WTC11 (cell line): ENCODE measurements around the gene MKS1. TPM values are rescaled to one million over a fixed set of nuclear protein-coding genes. Genes with fewer than 3 reads are reported as not detected.

Experiments used
- ATAC-seq: fragments of 200-7000 bp; cut with Tn5 transposase; 2 replicates; pipeline ENCODE4 v1.10.0; 2021; ENCODE audit warnings: mild to moderate bottlenecking, moderate library complexity
- CTCF ChIA-PET: fragments of 300-600 bp; sonication (Branson Sonifier 250); formaldehyde crosslinking; loops from one replicate; lab custom pipeline; 2021; ENCODE audit warnings: antibody characterized with exemption; lab: Charles Lee
- POLR2A ChIA-PET: fragments of 350-600 bp; sonication (Branson Sonifier 250); formaldehyde crosslinking; loops from one replicate; lab custom pipeline; 2021; ENCODE audit warnings: antibody characterized with exemption; lab: Charles Lee
- DNase-seq: peaks from one replicate; pipeline ENCODE4 v3.0.0; 2021; ENCODE audit warnings: low spot score
- H3K27ac Mint-ChIP-seq: 2 replicates; pipeline ENCODE4 v1.8.0; 2021; ENCODE audit warnings: mixed read lengths
- H3K27me3 Mint-ChIP-seq: 2 replicates; pipeline ENCODE4 v1.8.0; 2021; ENCODE audit warnings: low read depth, mild to moderate bottlenecking, moderate library complexity, mixed read lengths
- H3K36me3 Mint-ChIP-seq: 2 replicates; pipeline ENCODE4 v1.8.0; 2021; ENCODE audit warnings: mixed read lengths
- H3K4me1 Mint-ChIP-seq: 2 replicates; pipeline ENCODE4 v1.8.0; 2022; ENCODE audit warnings: mixed read lengths
- H3K4me3 Mint-ChIP-seq: 2 replicates; pipeline ENCODE4 v1.8.0; 2021; ENCODE audit warnings: mild to moderate bottlenecking, moderate library complexity, mixed read lengths
- H3K9me3 Mint-ChIP-seq: 2 replicates; pipeline ENCODE4 v1.8.0; 2021; ENCODE audit warnings: mixed read lengths
- CTCF ChIP-seq: fragments of 200-600 bp; IDR thresholded peaks from 2 replicates; pipeline ENCODE4 v1.8.0; 2022; ENCODE audit warnings: antibody characterized with exemption
- E2F1 ChIP-seq: sonication (generic); formaldehyde crosslinking; IDR thresholded peaks from 2 replicates; pipeline ENCODE4 v1.8.0; 2022; ENCODE audit warnings: mild to moderate bottlenecking, missing genetic modification reagents
- ERG ChIP-seq: fragments of 250-450 bp; sonication (Bioruptor Pico); IDR thresholded peaks from 2 replicates; pipeline ENCODE4 v1.8.0; 2021; ENCODE audit warnings: mild to moderate bottlenecking
- ETV6 ChIP-seq: sonication (generic); formaldehyde crosslinking; IDR thresholded peaks from 2 replicates; pipeline ENCODE4 v1.8.1; 2022; ENCODE audit warnings: mild to moderate bottlenecking, missing genetic modification reagents
- GTF2I ChIP-seq: fragments of 250-450 bp; sonication (Bioruptor Pico); conservative IDR thresholded peaks from 2 replicates; pipeline ENCODE4 v1.4.0; 2021; ENCODE audit warnings: mild to moderate bottlenecking
- MYBL2 ChIP-seq: sonication (generic); formaldehyde crosslinking; IDR thresholded peaks from 2 replicates; pipeline ENCODE4 v1.8.1; 2023; ENCODE audit warnings: mild to moderate bottlenecking, moderate library complexity, missing genetic modification reagents
- NR1H2 ChIP-seq: sonication (generic); formaldehyde crosslinking; IDR thresholded peaks from 2 replicates; pipeline ENCODE4 v1.9.0; 2021; ENCODE audit warnings: mild to moderate bottlenecking, moderate library complexity, missing genetic modification reagents
- SMAD4 ChIP-seq: sonication (generic); formaldehyde crosslinking; IDR thresholded peaks from 2 replicates; pipeline ENCODE4 v1.8.0; 2022; ENCODE audit warnings: mild to moderate bottlenecking, missing genetic modification reagents
- TEAD1 ChIP-seq: sonication (generic); formaldehyde crosslinking; IDR thresholded peaks from 2 replicates; pipeline ENCODE4 v1.8.0; 2022; ENCODE audit warnings: mild to moderate bottlenecking, missing genetic modification reagents
- TP53 ChIP-seq: sonication (generic); formaldehyde crosslinking; IDR thresholded peaks from 2 replicates; pipeline ENCODE4 v1.8.1; 2023; ENCODE audit warnings: mild to moderate bottlenecking, missing genetic modification reagents
- USF1 ChIP-seq: sonication (generic); formaldehyde crosslinking; IDR thresholded peaks from 2 replicates; pipeline ENCODE4 v1.8.0; 2022; ENCODE audit warnings: mild to moderate bottlenecking, missing genetic modification reagents
- ZNF219 ChIP-seq: sonication (generic); formaldehyde crosslinking; IDR thresholded peaks from 2 replicates; pipeline ENCODE4 v1.8.0; 2023; ENCODE audit warnings: missing genetic modification reagents, mild to moderate bottlenecking, borderline replicate concordance
- ZNF396 ChIP-seq: fragments of 250-450 bp; sonication (Bioruptor Pico); IDR thresholded peaks from 2 replicates; pipeline ENCODE4 v1.8.0; 2021; ENCODE audit warnings: mild to moderate bottlenecking, moderate library complexity, borderline replicate concordance
- ZNF512 ChIP-seq: sonication (generic); formaldehyde crosslinking; IDR thresholded peaks from 2 replicates; pipeline ENCODE4 v1.8.1; 2022; ENCODE audit warnings: missing genetic modification reagents, borderline replicate concordance
- total RNA-seq: library from RNA; stranded (reverse); gene quantifications from 3 replicates; pipeline ENCODE4 v1.2.3, GENCODE V29; 2021
- TF ChIP-seq, protein P1 (sequence below): sonication (generic); formaldehyde crosslinking; IDR thresholded peaks from 2 replicates; pipeline ENCODE4 v1.8.0; 2023; ENCODE audit warnings: missing genetic modification reagents
- TF ChIP-seq, protein P2 (sequence below): fragments of 250-450 bp; sonication (Bioruptor Pico); conservative IDR thresholded peaks from 2 replicates; pipeline ENCODE4 v1.9.0; 2021; ENCODE audit warnings: mild to moderate bottlenecking
- TF ChIP-seq, protein P3 (sequence below): sonication (generic); formaldehyde crosslinking; IDR thresholded peaks from 2 replicates; pipeline ENCODE4 v1.8.1; 2023; ENCODE audit warnings: mild to moderate bottlenecking, missing genetic modification reagents, moderate library complexity
- TF ChIP-seq, protein P4 (sequence below): sonication (generic); formaldehyde crosslinking; IDR thresholded peaks from 2 replicates; pipeline ENCODE4 v1.8.1; 2023; ENCODE audit warnings: mild to moderate bottlenecking, missing genetic modification reagents, moderate library complexity

The MKS1 gene
- total RNA-seq, 1 experiment from 2014 or later, result 24.2 TPM

DNA sequence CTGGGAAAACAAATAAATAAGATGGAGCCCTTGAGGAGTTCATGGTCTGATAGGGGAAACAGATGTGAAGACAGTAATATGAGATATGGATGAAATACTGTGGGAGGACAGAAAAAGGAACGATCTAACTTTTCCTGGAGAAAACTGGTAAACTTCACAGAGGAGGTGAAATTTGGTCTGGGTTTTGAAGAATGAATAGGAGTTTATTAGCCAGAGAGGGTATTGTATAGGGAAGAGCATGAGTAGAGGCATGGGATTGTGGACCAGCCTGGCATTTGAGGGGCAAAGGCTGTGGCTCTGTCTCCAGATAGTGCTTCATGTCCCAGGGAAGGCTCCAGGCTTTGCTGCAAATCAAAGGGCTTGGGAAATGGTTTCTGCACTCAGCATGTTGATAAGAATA, 20.9 kb upstream of the MKS1 start:
- no peaks in the 10 kb centered on the region for H3K4me1 Mint-ChIP-seq
- DNase-seq, result no peak
- CTCF ChIA-PET, result no interaction called here
- no peak overlapping the region for H3K4me3 Mint-ChIP-seq
- H3K9me3 Mint-ChIP-seq, result no peaks in the 10 kb centered on the region
- ATAC-seq, result no peak
- peaks cover 87% of the 10 kb centered on the region for H3K27me3 Mint-ChIP-seq
- H3K27ac Mint-ChIP-seq, result no peak overlapping the region
- POLR2A ChIA-PET, result no interaction called here
- no peak for TF ChIP-seq CTCF
- no peak for TF ChIP-seq TP53 (CRISPR knock-in tag)
- TF ChIP-seq, protein P1, sequence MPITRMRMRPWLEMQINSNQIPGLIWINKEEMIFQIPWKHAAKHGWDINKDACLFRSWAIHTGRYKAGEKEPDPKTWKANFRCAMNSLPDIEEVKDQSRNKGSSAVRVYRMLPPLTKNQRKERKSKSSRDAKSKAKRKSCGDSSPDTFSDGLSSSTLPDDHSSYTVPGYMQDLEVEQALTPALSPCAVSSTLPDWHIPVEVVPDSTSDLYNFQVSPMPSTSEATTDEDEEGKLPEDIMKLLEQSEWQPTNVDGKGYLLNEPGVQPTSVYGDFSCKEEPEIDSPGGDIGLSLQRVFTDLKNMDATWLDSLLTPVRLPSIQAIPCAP, result no peak
- no peak for TF ChIP-seq GTF2I (CRISPR knock-in tag)
- TF ChIP-seq TEAD1 (CRISPR knock-in tag), result no peak
- TF ChIP-seq ERG, result no peak
- no peak for TF ChIP-seq ZNF512 (CRISPR knock-in tag)
- TF ChIP-seq ZNF396 (CRISPR knock-in tag), result no peak
- TF ChIP-seq E2F1 (CRISPR knock-in tag), result no peak
- H3K36me3 Mint-ChIP-seq, result no peaks in the 10 kb centered on the region

DNA sequence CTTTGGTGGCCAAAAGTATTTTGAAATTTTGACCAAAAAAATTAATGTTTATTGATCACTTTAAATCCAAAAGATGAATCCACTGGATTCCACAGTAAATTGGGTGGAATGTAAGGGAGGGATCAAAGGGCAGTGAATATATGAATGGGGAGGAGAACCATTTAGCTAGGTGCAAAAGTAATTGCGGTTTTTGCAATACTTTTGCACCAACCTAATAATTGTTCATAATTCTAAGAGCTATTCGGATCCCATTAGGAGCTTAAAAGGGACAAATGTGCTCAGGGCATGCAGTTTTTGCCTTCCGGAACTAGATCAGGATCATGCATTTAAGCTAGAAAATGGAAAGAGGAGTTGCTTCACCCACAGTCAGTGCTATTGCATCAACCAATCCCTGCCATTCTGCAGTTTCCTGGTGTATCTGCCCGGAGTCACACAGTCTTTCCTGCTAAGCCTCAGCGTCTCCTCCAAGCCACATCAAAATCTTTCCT, 19.1 kb upstream of the MKS1 start, which contains the start of gene LPO:
LPO (plus strand) TSS at position 438 of the 488 bp plus-strand sequence. CDS start 4,396 bp downstream, outside the sequence.
- no peaks in the 10 kb centered on the region for H3K4me1 Mint-ChIP-seq
- TF ChIP-seq USF1, result no peak
- ChIA-PET POLR2A (no interaction called here), CTCF (interaction anchor here (0.9 to 2.2 kb wide), 5 partner anchors 9 to 65 kb away, joined by 3 to 17 read pairs (median 5); partner anchors contain the start of gene MKS1)
- H3K9me3 Mint-ChIP-seq, result no peaks in the 10 kb centered on the region
- no peak within 1 kb of the TSS for H3K27ac Mint-ChIP-seq
- peaks cover 83% of the 10 kb centered on the region for H3K27me3 Mint-ChIP-seq
- H3K4me3 Mint-ChIP-seq, result no peak within 1 kb of the TSS
- no peak for DNase-seq
- no peaks in the 10 kb centered on the region for H3K36me3 Mint-ChIP-seq
- ATAC-seq, result no peak

- Mint-ChIP-seq H3K36me3 (no peaks in the 10 kb centered on the region), H3K27ac (no peak overlapping the region), H3K27me3 (peaks cover 86% of the 10 kb centered on the region), H3K4me1 (no peaks in the 10 kb centered on the region), H3K4me3 (no peak overlapping the region), H3K9me3 (no peaks in the 10 kb centered on the region)
- ChIA-PET POLR2A (no interaction called here), CTCF (interaction anchor here (1.0 to 2.7 kb wide), 3 partner anchors 13 to 36 kb away, joined by 4 to 22 read pairs (median 5); no protein-coding TSS in a partner anchor)
- no peak for ATAC-seq
- no peak for DNase-seq
- TF ChIP-seq, protein P2, sequence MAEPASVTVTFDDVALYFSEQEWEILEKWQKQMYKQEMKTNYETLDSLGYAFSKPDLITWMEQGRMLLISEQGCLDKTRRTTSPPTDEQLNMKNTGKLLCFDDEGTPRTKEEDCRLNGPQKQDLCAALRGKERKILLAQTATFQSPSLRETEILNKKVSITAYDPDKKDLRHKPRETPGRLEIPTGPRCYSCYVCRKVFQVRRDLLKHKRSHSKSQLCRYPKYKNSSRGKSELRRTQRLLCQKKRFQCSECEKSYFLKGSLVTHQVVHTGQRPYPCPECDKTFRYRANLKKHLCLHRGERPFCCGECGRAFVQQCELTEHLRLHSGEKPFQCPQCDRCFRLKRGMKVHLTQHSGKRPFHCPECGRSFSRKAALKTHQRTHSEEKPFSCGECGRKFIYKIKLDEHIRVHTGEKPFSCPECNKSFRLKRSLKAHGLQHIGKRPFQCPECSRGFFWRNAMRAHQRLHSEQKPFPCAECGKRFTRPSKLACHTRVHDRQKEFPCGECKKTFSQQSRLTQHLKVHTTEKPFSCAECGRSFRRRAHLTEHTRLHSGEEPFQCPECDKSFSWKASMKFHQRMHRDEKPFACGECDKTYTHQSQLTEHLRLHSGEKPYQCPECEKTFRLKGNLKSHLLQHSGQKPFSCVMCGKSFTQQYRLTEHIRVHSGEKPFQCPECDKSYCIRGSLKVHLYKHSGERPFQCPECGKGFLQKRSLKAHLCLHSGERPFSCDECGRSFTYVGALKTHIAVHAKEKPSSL (CRISPR knock-in tag), result no peak
- TF ChIP-seq ZNF396 (CRISPR knock-in tag), result no peak
- TF ChIP-seq ZNF512 (CRISPR knock-in tag), result no peak
- TF ChIP-seq SMAD4 (CRISPR knock-in tag), result no peak
- TF ChIP-seq ETV6 (CRISPR knock-in tag), result no peak
- TF ChIP-seq ZNF219 (CRISPR knock-in tag), result no peak
- TF ChIP-seq, protein P3, sequence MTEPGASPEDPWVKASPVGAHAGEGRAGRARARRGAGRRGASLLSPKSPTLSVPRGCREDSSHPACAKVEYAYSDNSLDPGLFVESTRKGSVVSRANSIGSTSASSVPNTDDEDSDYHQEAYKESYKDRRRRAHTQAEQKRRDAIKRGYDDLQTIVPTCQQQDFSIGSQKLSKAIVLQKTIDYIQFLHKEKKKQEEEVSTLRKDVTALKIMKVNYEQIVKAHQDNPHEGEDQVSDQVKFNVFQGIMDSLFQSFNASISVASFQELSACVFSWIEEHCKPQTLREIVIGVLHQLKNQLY (CRISPR knock-in tag), result no peak
- no peak for TF ChIP-seq NR1H2
- TF ChIP-seq, protein P4, sequence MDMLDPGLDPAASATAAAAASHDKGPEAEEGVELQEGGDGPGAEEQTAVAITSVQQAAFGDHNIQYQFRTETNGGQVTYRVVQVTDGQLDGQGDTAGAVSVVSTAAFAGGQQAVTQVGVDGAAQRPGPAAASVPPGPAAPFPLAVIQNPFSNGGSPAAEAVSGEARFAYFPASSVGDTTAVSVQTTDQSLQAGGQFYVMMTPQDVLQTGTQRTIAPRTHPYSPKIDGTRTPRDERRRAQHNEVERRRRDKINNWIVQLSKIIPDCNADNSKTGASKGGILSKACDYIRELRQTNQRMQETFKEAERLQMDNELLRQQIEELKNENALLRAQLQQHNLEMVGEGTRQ (CRISPR knock-in tag), result no peak
- TF ChIP-seq MYBL2 (CRISPR knock-in tag), result no peak
Measured at GRCh38 chr17:58236394-58236793, 17.3 kb upstream of the MKS1 start.
